GM18907 (cell line): ENCODE data around the gene ATP1A3.
"Not testable (repeated sequence)": the region's sequence is repeated elsewhere in the genome, so short reads cannot be mapped to it uniquely, and the experiment has no call there.

ENCODE experiments used
- ATAC-seq: cut with Tn5 transposase; IDR thresholded peaks from one replicate; pipeline ENCODE4 v1.9.1; 2021; ENCODE audit warnings: mild to moderate bottlenecking, moderate library complexity; ENCODE audit not compliant: unreplicated experiment

ATP1A3 gene

GRCh38 chr19:42012747-42013146, 18.7 kb upstream of the ATP1A3 start:
- not testable (repeated sequence) for ATAC-seq

GRCh38 chr19:42010245-42011126, 16.5 kb upstream of the ATP1A3 start:
- no peak for ATAC-seq

- ATAC-seq = no peak
Observed at GRCh38 chr19:42006569-42006968, 12.5 kb upstream of the ATP1A3 start.

- ATAC-seq = no peak
Observed at GRCh38 chr19:42005504-42005903, 11.5 kb upstream of the ATP1A3 start.

GRCh38 chr19:42003506-42004294, 9.7 kb upstream of the ATP1A3 start:
- ATAC-seq = no peak

GRCh38 chr19:41999878-42000208, 5.8 kb upstream of the ATP1A3 start:
- ATAC-seq = no peak

- no peak for ATAC-seq
Observed at GRCh38 chr19:41999071-41999877, 5.2 kb upstream of the ATP1A3 start.

GRCh38 chr19:41998246-41999020, 4.4 kb upstream of the ATP1A3 start:
- ATAC-seq = no peak

GRCh38 chr19:41997851-41998229, 3.8 kb upstream of the ATP1A3 start:
- no peak for ATAC-seq

- no peak for ATAC-seq
Observed at GRCh38 chr19:41997121-41997850, 3.3 kb upstream of the ATP1A3 start.

GRCh38 chr19:41995959-41996797, 2.1 kb upstream of the ATP1A3 start:
- ATAC-seq = no peak

GRCh38 chr19:41994994-41995958, 1.2 kb upstream of the ATP1A3 start:
- no peak for ATAC-seq

GRCh38 chr19:41994521-41994971, 516 bp upstream of the ATP1A3 start:
- no peak for ATAC-seq

- ATAC-seq = not testable (repeated sequence)
Observed at GRCh38 chr19:41991925-41992569, 2.0 kb downstream of the ATP1A3 start.

GRCh38 chr19:41991025-41991424, 3.0 kb downstream of the ATP1A3 start:
- no peak for ATAC-seq

GRCh38 chr19:41990615-41991014, 3.4 kb downstream of the ATP1A3 start:
- no peak for ATAC-seq

- ATAC-seq = no peak
Observed at GRCh38 chr19:41990028-41990427, 4.0 kb downstream of the ATP1A3 start.
